Measurements from ENCODE around the gene ATP5MC3. TPM values are rescaled to one million over a fixed set of nuclear protein-coding genes. Genes with fewer than 3 reads are reported as not detected.

The ATP5MC3 gene
- total RNA-seq, 1 donor from 2014 or later: 172 TPM

GRCh38 chr2:175175896-175176295, 5.6 kb downstream of the ATP5MC3 start:
- Mint-ChIP-seq H3K27me3 (ENCODE audit: low read depth) (no peaks in the 10 kb centered on the region), H3K4me1 (peaks cover 7% of the 10 kb centered on the region), H3K9me3 (no peaks in the 10 kb centered on the region), H3K4me3 (no peak overlapping the region), H3K36me3 (peaks cover 13% of the 10 kb centered on the region), H3K27ac (no peak overlapping the region)
- DNase-seq (ENCODE audit: low spot score in 2 of 2, unreplicated experiment in 2 of 2): no peak
- no peak for TF ChIP-seq CTCF (IDR thresholded peaks at IDR 0.05; ENCODE audit: unreplicated experiment)

- TF ChIP-seq CTCF (IDR thresholded peaks at IDR 0.05; ENCODE audit: unreplicated experiment): no peak
These were observed 6.2 kb downstream of the ATP5MC3 start for GRCh38 chr2:175175320-175175719.

GRCh38 chr2:175170659-175171304, 10.7 kb downstream of the ATP5MC3 start:
- peaks cover 3% of the 10 kb centered on the region for H3K36me3 Mint-ChIP-seq
- no peak for TF ChIP-seq CTCF (IDR thresholded peaks at IDR 0.05; ENCODE audit: unreplicated experiment)
- H3K4me3 Mint-ChIP-seq: no peak overlapping the region

More at GRCh38 chr2:175175320-175175719, 6.2 kb downstream of the ATP5MC3 start:
- Mint-ChIP-seq H3K27me3 (ENCODE audit: low read depth) (no peaks in the 10 kb centered on the region), H3K9me3 (no peaks in the 10 kb centered on the region), H3K4me1 (peaks cover 3% of the 10 kb centered on the region), H3K4me3 (no peak overlapping the region), H3K36me3 (peaks cover 13% of the 10 kb centered on the region), H3K27ac (no peak overlapping the region)
- no peak for DNase-seq (ENCODE audit: low spot score in 2 of 2, unreplicated experiment in 2 of 2)

GRCh38 chr2:175169191-175169590, 12.3 kb downstream of the ATP5MC3 start:
- Mint-ChIP-seq H3K4me1 (peaks cover 29% of the 10 kb centered on the region), H3K36me3 (no peaks in the 10 kb centered on the region), H3K9me3 (no peaks in the 10 kb centered on the region), H3K4me3 (peak overlapping the region; percentile 100), H3K27me3 (ENCODE audit: low read depth) (no peaks in the 10 kb centered on the region), H3K27ac (no peak overlapping the region)
- no peak for DNase-seq (ENCODE audit: low spot score in 2 of 2, unreplicated experiment in 2 of 2)
- no peak for TF ChIP-seq CTCF (IDR thresholded peaks at IDR 0.05; ENCODE audit: unreplicated experiment)

More at GRCh38 chr2:175170659-175171304, 10.7 kb downstream of the ATP5MC3 start:
- Mint-ChIP-seq H3K27ac (no peak overlapping the region), H3K4me1 (peaks cover 22% of the 10 kb centered on the region), H3K9me3 (no peaks in the 10 kb centered on the region), H3K27me3 (ENCODE audit: low read depth) (no peaks in the 10 kb centered on the region)
- no peak for DNase-seq (ENCODE audit: low spot score in 2 of 2, unreplicated experiment in 2 of 2)

- Mint-ChIP-seq H3K9me3 (no peaks in the 10 kb centered on the region), H3K27ac (peak overlapping the region; percentile 100), H3K4me1 (peaks cover 29% of the 10 kb centered on the region), H3K4me3 (peak overlapping the region; percentile 100), H3K36me3 (no peaks in the 10 kb centered on the region), H3K27me3 (ENCODE audit: low read depth) (no peaks in the 10 kb centered on the region)
- TF ChIP-seq CTCF (IDR thresholded peaks at IDR 0.05; ENCODE audit: unreplicated experiment): no peak
- no peak for DNase-seq (ENCODE audit: low spot score in 2 of 2, unreplicated experiment in 2 of 2)
These were observed 13.0 kb downstream of the ATP5MC3 start for GRCh38 chr2:175168564-175168945.

Data from mesothelial cell of epicardium (in vitro differentiated cells).